ENCODE results near the gene GPC2.
"Not testable (repeated sequence)": the region's sequence is repeated elsewhere in the genome, so short reads cannot be mapped to it uniquely, and the experiment has no call there.

The GPC2 gene, protein sequence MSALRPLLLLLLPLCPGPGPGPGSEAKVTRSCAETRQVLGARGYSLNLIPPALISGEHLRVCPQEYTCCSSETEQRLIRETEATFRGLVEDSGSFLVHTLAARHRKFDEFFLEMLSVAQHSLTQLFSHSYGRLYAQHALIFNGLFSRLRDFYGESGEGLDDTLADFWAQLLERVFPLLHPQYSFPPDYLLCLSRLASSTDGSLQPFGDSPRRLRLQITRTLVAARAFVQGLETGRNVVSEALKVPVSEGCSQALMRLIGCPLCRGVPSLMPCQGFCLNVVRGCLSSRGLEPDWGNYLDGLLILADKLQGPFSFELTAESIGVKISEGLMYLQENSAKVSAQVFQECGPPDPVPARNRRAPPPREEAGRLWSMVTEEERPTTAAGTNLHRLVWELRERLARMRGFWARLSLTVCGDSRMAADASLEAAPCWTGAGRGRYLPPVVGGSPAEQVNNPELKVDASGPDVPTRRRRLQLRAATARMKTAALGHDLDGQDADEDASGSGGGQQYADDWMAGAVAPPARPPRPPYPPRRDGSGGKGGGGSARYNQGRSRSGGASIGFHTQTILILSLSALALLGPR

GRCh38 chr7:100177045-100178001 lies at the start of gene GPC2, which contains the start of gene STAG3:
Gene GPC2, minus strand, starts transcription at chr7:100177381. Its CDS starts 182 bp downstream, at chr7:100177199.
Gene STAG3, plus strand, starts transcription at chr7:100177918. Its CDS starts 2,639 bp downstream, at chr7:100180557.
- peak; percentile 99 for DNase-seq

GRCh38 chr7:100224891-100225290 lies 47.7 kb upstream of the GPC2 start:
- not testable (repeated sequence) for DNase-seq

GRCh38 chr7:100223376-100223927 lies 46.3 kb upstream of the GPC2 start:
- not testable (repeated sequence) for DNase-seq

DNA sequence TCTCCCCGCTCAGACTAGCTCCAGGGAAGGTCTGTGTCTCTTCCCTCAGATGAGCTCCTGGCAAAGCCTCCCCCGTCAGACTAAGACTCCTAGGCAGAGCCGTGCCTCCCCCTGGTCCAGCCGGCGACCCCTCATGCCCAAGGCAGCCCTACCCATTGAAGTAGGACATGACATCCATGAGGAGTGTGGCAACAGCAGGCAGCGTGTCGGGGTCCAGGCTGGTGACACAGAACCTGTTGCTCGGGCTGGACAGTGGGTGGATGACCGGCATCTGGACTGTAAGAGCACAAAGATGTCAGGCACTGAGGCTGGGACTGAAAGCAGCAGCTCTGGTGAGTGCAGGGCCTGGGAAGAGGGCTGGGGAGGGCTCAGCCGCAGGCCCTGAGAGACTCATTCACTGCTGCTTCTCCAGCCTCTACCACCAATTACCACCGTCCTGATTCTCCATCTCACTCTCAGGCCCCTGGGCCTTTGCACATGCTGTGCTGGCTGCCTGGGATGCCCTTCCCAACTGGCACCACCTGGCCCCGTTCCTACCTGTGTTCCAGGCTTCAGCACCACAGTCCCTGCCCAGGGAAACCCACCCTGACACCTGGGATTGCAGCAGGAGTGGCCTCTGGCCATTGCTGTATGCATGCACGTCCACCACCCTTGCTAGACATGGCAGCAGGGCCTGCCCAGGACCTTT lies 45.4 kb upstream of the GPC2 start:
- DNase-seq = no peak

DNA sequence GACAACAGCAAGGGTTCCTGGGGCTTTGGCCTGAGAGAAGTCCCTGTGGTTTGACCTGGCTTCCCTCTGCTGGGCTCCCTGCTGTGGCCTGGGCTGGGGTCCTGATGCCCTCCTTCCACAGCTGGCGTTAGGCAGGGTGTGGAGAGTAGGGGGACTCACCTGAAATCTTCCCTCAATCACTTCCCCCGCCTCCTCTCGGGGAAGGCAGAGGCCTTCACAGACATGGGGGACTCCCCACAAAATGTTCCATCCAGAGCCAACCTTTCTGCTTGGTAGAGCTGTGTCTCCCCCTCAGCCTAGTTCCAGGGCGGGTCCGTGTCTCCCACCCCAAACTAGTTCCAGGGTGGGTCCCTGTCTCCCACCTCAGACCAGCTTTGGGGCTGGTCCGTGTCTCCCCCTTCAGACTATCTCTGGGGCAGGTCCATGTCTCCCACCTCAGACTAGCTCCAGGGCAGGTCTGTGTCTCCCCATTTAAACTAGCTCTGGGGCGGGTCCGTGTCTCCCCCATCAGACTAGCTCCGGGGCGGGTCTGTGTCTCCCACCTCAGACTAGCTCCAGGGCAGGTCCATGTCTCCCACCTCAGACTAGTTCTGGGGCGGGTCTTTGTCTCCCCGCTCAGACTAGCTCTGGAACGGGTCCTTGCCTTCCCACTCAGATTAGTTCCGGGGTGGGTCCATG lies 44.7 kb upstream of the GPC2 start:
- peak; percentile 38 for DNase-seq

GRCh38 chr7:100221231-100221718 lies 44.1 kb upstream of the GPC2 start:
- peak; percentile 89 for DNase-seq

- no peak for DNase-seq
Measured at GRCh38 chr7:100220586-100221230, 43.5 kb upstream of the GPC2 start.

- DNase-seq = peak; percentile 35
Measured at GRCh38 chr7:100219801-100220585, 42.8 kb upstream of the GPC2 start, which contains the start of gene PVRIG. Gene PVRIG, plus strand, starts transcription at chr7:100219949. Its CDS starts 22 bp downstream, at chr7:100219971.

DNA sequence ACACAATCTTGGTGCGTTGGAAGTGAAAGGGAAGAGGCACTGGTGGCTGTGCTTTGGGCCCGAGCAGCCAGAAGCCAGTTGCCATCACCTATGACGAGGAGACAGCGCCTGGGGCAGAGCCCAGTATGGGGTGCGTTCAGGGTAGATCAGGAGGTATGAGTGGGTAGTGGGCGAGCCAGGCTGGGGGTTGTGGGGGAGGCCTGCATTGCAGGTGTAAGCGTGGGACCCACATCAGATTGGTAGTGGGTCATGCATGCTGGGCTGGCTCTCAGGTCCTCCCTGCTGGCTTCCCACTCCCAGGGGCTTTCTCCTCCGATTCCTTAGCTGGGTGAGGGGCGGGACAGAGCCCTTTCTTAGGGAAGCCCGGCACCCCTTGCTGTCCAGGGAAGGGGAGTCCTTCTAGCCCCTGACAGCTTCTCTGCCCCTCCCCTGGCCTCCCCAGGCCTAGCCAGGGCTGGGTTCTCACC lies 42.1 kb upstream of the GPC2 start:
- no peak for DNase-seq

- DNase-seq = peak; percentile 85
Measured at GRCh38 chr7:100217934-100218333, 40.8 kb upstream of the GPC2 start.

- no peak for DNase-seq
Measured at GRCh38 chr7:100215895-100216294, 38.7 kb upstream of the GPC2 start.

DNA sequence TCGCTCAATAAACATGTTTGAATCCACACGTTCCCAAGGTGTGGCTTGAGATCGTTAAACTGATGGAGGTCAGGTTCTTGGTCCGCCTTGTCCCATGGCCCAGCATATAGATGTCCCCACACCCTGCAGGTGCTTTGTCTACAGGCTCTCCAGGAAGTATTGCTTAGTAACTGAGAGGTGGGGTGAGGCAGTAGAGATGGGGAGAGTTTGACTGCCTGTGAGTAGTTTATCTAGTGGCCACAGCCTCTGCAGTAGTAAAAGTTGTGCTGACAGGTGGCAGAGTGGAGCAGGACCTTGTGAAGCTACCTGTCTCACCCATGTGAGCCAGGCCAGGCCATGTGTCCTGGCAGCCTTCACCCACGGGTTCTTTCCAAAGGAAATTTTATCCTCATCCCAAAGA lies 37.2 kb upstream of the GPC2 start:
- DNase-seq = not testable (repeated sequence)

DNA sequence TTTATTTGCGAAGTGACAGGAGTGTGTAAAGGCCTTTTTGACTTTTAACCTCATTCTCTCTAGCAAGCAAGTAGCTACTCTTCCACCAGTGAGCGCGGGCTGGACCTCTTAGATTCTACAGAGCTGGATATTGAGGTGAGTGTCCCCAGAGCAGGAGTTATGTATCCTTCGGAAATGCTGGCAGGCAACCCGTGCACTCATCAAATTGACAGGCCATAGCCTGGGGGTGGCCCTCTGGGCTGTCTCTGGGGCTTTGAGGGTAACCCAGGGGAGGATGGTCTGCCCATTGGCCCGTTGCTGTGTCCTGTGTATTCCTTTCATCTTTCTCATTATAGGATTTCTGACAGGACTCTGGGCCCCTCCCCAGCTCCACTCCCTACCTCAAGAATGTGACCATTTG lies 36.5 kb upstream of the GPC2 start:
- no peak for DNase-seq

DNA sequence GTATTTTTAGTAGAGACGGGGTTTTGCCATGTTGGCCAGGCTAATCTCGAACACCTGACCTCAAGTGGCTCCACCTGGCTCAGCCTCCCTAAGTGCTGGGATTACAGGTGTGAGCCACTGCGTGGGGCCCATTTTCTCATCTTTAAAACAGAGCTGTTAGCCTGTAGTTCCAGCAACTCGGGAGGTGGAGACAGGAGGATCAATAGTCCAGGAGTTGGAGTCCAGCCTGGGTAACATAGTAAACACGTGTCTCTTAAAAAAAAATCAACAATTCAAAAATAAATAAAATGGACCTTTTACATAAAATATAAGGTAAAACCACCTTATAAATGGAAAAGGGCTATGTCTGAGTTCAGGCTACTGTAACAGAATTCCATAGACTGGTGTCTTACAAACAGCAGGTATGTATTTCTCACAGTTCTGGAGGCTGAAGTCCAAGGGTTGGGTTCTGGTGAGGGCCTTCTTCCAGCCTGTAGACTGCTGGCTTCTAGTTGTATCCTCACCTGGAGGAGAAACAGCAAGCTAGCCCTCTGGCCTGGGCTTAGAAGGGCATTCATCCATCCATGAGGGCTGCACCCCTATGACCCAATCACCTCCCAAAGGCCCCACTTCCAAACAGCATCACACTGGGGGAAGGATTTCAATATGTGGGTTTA lies 35.6 kb upstream of the GPC2 start:
- no peak for DNase-seq

GRCh38 chr7:100211342-100211780 lies 34.2 kb upstream of the GPC2 start:
- DNase-seq = peak; percentile 75

GRCh38 chr7:100210805-100211204 lies 33.6 kb upstream of the GPC2 start:
- DNase-seq = no peak

DNA sequence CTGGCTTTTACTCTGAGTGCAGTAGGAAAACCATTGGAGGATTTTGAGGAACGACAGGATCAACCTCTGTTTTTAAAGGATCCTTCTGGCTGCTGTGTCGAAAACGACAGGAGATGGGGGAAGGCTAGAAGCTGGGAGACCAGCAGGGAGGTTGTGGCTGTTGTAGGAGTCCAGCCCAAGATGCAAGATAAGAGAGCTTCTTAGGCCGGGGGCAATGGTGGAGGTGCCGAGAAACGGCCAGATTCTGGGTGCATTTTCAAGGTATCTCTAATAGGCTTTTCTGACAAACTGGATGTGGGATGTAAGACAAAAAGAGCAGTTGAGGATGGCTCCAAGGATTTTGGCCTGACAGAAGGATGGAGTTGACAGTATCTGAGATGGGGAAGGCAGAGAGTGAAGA lies 32.3 kb upstream of the GPC2 start:
- DNase-seq = no peak

DNA sequence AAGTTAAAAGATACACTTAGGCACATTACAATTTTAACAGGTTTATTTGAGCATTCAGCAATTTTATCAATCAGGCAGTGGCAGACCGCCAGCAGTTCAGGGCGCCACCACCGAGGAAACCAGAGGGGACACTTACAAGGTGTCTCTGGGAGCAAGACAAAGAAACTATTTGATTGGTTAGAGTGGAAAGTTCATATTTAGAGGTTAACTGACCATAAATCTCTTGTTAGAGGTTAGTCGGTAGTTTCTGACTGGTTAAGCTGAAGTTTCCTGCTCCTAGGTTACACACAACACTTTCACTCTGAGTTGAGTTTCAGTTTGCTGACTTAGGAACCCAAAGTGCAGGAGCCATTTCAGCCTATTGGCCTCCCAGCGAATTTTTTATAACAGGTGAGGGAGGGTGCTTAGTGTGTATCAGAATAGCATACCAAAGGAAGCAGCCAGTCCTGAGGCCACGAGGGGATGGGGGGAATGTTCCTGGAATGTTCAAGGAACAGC lies 31.8 kb upstream of the GPC2 start:
- peak; percentile 51 for DNase-seq

- no peak for DNase-seq
Measured at GRCh38 chr7:100204454-100204853, 27.3 kb upstream of the GPC2 start.
